HG03045 (cell line): ENCODE measurements around the gene UPF1.

Experiments used
- ATAC-seq: cut with Tn5 transposase; IDR thresholded peaks from one replicate; pipeline ENCODE4 v1.9.1; 2021; ENCODE audit warnings: mild to moderate bottlenecking, moderate library complexity; ENCODE audit not compliant: unreplicated experiment

The UPF1 gene

DNA sequence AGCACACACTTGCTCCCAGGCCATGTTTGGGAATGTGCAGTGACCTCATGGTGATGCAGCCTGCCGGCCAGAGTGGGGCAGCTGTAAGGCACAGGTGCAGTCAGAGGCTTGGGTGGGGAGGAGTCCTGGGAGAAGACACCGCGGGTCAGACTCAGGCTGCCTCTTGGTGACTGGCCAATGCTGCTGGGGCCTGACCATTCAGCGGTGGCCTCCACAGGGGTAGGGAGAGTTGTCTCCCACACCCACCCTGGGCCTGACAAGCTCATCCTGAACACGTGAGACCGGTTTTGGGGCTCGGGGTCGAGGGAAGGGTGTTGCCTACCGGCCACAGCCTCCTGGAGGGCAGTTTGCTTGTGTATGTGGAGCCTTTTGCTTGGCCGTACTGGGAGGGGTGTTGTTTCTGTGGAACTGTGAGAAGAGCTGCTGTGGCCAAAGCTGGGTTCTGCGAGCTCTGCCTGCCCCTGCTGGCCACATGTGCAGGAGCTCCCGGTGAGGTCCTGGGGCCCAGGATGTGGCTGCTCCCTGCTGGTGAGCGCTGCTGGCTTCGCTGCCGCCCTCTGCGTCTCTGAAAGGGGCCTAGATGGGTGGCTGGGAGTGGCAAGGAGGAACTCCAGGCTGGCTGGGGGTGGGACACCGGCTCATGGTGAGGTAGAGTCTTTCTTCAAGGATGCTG, 22.1 kb downstream of the UPF1 start:
- ATAC-seq = no peak

DNA sequence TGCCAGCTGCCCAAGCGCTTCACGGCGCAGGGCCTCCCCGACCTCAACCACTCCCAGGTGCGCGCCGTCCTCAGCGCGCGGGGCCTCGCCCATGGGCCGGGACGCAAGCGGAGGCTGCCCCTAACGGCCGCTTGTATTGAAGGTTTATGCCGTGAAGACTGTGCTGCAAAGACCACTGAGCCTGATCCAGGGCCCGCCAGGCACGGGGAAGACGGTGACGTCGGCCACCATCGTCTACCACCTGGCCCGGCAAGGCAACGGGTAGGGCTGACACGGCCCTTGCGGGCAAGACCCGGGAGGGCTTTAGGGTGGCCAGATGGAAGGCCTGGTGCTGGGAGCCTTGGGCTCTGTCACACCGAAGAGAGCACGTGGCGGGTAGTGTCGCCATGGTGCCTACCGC, 23.2 kb downstream of the UPF1 start:
- ATAC-seq = no peak

DNA sequence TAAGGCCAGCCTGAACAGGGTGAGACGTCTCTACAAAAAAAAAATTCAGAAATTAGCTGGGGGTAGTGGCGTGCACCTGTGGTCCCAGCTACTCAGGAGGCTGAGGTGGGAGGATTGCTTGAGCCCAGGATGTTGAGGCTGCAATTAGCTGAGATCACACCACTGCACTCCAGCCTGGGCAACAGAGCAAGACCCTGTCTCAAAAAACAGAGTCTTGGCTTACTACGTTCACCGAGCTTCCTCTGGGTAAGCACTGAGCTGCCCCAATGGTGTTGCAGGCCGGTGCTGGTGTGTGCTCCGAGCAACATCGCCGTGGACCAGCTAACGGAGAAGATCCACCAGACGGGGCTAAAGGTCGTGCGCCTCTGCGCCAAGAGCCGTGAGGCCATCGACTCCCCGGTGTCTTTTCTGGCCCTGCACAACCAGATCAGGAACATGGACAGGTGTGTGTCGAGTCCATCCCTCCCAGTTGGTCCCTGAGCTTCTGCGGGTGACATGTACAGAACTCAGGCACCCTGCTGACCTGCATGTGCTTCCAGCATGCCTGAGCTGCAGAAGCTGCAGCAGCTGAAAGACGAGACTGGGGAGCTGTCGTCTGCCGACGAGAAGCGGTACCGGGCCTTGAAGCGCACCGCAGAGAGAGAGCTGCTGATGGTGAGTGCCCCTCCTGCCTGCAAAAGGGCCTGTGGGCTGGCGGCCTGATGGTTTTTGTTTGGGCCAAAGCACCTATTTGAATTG, 24.1 kb downstream of the UPF1 start:
- ATAC-seq = no peak

DNA sequence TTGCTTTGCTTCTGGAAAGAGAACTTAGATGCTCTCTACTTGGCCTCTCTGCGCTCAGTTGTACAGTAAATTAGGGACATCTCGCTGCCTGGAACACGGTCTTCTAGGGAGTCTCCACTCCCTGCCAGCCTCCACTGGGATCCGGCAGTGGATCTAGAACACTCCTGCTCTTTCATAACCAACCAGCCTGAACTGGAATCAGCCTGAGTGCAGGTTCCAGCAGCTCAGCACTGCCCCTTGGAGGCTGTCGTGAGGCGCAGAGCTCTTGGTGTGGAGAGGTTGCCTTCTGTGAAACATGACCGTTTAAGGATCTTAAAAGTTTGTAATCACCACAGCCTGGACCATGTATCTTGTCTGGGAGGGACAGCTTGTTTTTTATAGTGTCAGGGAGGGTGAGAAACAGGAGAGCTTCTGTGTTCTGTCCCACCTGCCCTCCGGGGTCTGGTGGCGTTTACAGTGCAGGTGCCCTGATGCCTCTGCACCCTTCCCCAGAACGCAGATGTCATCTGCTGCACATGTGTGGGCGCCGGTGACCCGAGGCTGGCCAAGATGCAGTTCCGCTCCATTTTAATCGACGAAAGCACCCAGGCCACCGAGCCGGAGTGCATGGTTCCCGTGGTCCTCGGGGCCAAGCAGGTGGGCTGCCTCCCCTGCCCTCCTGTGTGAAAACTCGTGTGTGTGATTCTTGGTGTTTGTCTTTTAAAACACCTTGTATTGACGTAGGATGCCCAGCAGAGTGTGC, 24.8 kb downstream of the UPF1 start:
- no peak for ATAC-seq

DNA sequence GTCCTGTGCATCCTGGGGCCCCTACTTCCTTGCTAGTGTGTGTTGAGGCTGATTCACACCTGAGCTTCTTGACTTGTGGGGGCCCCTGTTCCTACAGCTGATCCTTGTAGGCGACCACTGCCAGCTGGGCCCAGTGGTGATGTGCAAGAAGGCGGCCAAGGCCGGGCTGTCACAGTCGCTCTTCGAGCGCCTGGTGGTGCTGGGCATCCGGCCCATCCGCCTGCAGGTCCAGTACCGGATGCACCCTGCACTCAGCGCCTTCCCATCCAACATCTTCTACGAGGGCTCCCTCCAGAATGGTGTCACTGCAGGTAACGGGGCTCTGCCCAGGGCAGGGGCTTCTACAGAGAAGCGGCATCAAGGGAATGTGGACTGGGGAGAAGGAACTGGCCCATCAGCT, 25.5 kb downstream of the UPF1 start:
- ATAC-seq = no peak

DNA sequence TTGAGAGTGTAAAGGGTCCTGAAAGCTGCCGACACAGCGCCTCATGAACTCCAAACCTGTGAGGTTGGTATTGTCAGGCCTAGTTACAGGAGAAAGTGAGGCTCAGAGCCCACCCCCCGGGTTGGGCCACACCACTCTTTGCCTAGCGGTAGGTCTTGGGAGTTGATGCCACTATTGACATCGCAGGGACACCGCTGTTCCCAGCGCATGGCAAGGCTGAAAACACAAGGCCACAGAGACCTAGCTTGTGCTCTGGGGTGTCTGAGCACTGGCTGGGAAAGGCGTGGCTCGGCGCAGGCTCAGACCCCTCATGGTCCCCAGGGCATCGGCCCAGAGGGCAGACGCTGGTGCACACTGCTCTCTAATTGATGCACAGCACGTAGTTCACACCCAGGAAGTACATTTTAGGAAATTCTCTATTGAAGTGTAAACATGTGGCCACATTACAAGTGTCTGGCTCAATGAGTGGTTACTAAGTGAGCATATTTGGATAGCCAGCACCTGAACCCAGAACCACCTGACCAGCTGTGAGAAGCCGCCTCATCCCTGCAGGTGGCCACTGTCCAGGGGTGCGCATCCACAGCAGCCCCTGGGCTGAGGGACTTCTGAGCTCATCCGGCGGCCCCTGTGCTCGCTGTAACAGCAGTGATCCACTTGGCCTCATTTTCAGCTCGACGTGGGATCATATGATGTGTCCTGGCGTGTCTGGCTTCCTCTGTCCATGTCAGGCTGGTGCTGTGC, 27.3 kb downstream of the UPF1 start:
- ATAC-seq = no peak

DNA sequence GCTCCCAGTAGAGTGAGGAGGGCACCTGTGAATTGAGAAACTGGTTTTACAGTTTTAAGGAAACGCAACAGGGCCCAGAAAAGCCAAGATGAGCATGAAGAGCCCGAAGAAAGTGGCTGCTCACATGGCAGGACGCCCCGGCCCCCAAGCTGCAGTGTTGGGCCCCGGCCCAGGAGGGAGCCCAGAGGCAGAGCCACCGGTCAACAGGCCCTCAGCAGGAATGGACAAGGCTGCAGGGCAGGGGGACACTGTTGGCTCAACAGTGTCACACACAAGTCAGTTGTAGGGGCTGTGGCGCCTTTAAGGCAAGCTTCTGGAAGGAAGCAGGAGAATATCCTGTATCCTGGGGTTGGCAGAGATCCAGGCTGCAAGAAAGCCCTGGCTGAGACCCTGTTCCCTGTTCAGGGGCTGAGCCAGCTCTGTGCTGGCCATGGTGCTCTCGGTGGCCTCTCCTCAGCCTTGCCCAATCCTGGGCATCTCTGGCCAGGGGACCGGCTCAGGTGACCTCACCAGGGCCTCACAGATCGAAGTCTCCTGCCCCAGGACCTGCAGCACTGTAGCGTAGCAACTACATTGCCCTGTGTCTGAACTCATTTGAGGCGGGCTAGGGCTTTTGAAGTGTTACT, 28.0 kb downstream of the UPF1 start:
- no peak for ATAC-seq

DNA sequence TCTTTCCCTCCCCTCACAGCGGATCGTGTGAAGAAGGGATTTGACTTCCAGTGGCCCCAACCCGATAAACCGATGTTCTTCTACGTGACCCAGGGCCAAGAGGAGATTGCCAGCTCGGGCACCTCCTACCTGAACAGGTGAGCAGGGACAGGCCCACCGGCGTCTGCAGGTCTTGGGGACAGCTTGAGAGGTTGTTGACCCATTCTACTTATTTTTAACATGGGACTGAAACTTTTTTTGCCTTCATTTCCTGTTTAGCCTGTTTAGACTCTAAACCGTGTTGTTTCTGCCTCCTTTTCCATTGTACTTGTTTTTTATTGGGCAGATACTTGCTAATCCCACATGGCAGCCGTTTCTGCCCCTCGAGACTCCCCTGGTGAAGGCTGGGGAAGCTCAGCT, 28.5 kb downstream of the UPF1 start:
- no peak for ATAC-seq

DNA sequence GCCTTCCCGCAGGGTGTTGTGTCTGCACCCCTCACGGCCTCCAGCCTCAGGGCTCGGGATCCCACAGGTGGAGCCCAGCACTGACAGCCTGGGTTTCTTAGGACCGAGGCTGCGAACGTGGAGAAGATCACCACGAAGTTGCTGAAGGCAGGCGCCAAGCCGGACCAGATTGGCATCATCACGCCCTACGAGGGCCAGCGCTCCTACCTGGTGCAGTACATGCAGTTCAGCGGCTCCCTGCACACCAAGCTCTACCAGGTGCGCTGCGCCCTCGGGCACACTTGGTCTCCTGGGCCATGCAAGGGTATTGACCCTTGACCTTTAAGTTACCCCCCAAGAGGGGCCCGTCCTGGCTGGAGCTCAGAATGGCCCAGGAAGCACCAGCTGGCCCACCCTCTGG, 29.0 kb downstream of the UPF1 start:
- ATAC-seq = no peak

DNA sequence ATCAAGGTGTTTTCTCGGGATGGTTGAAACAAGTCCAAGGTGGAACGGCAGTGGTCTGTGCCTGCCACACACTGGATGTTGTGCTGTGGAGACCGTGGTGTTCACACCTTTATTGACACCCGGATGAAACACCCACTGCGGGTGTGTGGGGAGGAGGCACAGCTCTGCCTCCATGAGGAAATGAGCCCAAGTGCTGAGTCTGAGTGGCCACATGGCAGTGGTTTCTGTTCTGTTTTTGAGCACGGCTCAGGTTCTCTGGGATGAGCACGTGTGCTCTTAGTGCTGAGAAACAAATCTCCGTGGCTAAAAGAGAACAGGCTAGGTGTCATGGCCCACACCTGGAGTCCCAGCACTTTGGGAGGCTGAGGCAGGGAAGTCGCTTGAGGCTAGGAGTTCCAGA, 29.5 kb downstream of the UPF1 start:
- no peak for ATAC-seq

DNA sequence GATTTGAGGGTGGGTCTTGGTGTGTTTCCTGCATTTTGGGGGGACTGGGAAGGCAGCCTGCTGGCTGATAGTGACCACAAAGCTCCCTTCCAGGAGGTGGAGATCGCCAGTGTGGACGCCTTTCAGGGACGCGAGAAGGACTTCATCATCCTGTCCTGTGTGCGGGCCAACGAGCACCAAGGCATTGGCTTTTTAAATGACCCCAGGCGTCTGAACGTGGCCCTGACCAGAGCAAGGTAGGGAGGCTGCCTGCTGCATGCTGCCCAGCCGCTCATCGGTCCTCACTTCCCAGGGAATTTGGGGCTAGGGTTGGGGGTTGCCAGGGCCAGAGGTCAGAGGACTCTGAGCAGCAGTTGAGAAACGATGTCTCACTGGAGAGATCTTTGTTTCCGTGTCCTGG, 30.2 kb downstream of the UPF1 start:
- no peak for ATAC-seq

DNA sequence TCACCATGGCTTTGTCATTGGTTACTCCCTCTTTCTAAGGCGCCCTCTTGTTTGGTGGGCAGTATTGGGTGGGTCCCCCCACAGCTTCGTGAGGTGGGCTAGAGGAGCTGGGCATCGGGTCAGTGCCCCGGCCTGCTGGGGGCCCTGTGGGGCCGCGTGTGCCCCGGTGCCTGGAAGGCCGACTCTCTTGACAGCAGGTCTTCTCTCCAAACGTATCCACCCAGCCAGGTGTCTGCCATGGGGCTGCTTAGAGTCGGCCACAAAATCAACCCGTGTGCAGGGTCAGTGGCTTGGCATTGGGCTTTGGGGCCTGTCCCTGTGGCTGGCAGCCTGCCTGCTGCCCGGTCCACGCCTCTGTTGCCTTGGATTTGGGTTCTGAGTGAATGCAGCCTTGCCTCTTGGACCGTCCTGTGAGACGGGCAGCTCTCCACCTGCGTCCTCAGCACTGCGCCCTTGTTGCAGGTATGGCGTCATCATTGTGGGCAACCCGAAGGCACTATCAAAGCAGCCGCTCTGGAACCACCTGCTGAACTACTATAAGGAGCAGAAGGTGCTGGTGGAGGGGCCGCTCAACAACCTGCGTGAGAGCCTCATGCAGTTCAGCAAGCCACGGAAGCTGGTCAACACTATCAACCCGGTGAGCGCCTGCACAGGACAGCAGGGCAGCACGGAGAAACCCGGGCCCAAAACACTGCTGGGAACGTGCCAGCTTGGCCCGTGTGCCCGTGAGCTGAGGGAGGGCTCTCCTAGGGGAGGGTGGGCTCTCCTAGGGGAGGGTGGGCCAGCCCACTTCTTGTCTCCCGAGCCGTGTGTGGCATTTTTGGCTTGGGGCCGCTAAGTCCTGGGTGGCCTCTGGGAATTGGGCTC, 31.4 kb downstream of the UPF1 start:
- ATAC-seq = no peak

DNA sequence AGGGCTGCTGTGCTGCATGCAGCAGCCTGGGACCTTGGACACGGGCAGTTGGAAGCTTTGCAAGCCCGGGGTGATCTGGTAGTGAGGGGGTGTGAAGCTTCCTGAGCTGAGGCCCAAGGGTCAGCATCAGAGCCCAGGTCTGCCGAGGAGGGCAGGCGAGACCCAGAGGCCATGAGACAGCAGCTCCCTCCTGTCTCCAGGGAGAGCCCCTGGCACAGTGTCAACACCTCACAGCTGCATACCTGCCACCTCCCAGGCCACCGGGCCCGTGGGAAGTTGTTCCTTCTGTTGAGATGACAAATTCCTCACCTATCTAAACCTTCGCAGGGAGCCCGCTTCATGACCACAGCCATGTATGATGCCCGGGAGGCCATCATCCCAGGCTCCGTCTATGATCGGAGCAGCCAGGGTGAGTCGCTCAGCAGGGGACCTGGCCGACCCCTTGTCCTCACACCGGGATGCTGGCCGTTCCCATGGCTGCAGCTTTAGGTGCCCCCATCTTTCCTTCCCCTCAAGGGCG, 32.1 kb downstream of the UPF1 start:
- no peak for ATAC-seq

DNA sequence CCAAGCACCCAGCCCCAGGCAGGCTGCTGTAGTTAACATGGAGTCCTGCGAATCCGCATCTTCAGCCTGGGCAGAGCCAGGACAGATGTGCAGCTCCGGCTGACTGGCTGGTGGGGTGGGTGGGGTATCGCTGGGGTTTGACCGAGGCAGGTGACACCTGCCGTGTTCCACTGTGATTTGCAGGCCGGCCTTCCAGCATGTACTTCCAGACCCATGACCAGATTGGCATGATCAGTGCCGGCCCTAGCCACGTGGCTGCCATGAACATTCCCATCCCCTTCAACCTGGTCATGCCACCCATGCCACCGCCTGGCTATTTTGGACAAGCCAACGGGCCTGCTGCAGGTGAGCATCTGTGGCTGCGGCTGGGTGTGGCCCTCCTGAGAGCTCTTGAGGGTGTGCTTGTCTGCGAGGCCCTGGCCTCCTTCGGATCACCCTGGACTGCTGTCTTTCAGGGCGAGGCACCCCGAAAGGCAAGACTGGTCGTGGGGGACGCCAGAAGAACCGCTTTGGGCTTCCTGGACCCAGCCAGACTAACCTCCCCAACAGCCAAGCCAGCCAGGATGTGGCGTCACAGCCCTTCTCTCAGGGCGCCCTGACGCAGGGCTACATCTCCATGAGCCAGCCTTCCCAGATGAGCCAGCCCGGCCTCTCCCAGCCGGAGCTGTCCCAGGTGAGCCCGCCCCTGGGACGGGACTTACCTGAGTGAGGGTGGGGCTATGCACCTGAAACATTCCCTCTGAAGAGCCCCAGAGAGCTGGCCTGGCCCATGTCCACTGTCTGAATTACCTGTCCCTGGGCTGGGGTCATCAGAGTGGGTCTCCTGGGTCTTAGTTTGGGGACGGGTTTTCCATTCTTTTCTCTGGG, 33.6 kb downstream of the UPF1 start:
- ATAC-seq = no peak

DNA sequence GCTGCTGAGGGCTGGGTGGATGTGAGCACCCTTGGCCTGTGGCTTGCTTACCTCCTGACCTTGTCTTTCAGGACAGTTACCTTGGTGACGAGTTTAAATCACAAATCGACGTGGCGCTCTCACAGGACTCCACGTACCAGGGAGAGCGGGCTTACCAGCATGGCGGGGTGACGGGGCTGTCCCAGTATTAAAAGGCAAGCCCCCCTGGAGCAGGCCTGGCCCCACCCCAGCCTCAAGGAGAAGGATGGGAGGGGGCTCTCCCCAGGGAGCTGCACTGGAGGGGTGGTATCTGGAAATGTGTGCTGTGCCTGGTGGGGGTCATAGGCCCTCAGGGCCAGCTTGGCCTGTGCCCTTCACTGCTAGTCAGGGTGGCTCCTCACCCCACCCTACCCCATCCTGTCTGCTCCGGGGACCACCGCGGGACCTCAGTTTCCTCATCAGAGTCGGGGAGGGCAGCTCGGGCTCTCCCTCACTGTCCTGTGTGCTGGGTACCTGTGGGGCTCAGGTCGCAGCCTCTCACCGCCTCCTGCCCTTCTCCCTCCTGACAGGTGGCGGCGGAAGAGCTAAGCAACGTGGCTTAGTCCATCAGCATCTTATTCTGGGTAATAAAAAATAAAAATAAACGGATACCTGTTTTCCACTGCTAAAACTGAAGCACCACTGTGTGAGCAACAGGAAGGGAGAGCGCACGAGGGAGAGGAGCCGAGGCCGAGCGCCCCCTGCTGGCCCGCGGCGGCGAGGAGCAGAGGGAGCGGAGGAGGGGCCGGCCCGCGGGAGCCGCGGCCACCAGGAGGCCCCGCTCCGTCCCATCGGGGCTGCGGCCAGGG, 34.4 kb downstream of the UPF1 start:
- ATAC-seq = no peak

DNA sequence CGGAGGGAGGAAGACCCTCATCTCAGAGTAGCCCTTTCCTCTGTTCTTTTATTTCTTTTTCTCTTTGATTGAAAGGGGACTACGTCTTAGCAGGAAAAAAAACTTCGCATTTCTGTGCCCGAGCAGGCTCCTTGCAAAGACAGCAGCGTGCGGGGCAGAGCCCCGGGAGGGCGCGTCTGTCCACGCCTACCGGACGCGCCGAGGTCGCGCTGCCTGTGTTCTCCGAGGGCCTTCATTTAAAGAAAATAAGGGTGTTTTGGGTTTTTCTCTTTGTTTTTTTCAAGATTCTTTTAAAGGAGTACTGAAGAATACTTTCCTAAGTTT, 35.0 kb downstream of the UPF1 start:
- ATAC-seq = no peak

DNA sequence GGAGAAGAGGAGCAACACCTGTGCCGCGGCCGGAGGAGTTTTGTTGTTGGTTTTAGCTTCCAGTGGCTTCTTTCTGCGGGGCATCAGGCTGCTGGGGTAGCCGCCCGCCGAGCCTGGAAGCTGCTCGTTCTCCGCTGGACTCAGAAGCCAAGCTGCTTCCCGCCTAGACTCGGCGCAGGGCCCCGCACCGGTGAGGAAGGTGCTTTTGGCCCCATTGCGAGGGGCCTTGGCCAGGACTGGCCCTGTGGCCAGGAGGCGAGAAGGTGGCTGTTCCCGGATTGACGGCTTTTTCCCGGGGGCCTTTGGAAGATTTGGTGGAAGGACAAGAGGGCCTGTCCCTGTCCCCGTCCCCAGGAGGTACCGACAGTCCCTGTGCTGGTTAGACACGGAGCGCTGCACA, 35.4 kb downstream of the UPF1 start:
- no peak for ATAC-seq

DNA sequence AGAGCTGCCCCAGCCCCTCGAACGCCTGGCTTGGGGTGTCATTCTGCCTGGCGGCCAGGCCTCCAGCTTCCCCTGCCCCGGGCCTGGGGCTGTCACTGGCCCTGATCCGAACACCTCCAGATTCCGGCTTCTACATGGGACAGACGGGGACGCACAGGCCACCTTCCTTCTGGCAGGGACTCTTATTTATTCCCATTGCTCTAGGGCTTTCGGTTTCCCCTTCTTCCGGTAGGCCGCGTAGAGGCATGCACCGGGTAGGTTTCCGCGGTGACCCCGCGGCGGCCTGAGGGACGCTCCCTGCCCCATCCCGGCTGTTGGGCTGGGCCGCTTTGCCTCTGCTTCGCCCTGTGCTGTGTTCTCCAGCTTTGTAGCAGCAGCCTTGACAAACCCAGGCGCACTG, 36.0 kb downstream of the UPF1 start:
- no peak for ATAC-seq
